SK-N-SH treated with all-trans-retinoic acid at 6 μM for 48 hours (cell line): Measurements from ENCODE around the gene LY9.

Experiments used
- ARNTL ChIP-seq: fragments of 450-650 bp; formaldehyde crosslinking; IDR thresholded peaks from 2 replicates; pipeline ENCODE4 v1.5.0; 2020; ENCODE audit warnings: low read depth, mild to moderate bottlenecking, moderate library complexity, borderline replicate concordance
- RARB ChIP-seq: fragments of 250-450 bp; sonication (Bioruptor Pico); IDR thresholded peaks from 2 replicates; pipeline ENCODE4 v1.8.0; 2021; ENCODE audit warnings: mild to moderate bottlenecking, moderate library complexity
- SNAI2 ChIP-seq: fragments of 250-450 bp; sonication (Bioruptor Pico); IDR thresholded peaks from 2 replicates; pipeline ENCODE4 v1.5.0; 2020; ENCODE audit warnings: mild to moderate bottlenecking, moderate library complexity
- ZFP30 ChIP-seq: fragments of 450-650 bp; formaldehyde crosslinking; IDR thresholded peaks from 2 replicates; pipeline ENCODE4 v1.5.0; 2022; ENCODE audit warnings: mild to moderate bottlenecking, moderate library complexity
- ZNF8 ChIP-seq: fragments of 450-650 bp; formaldehyde crosslinking; IDR thresholded peaks from 2 replicates; pipeline ENCODE4 v1.5.0; 2020; ENCODE audit warnings: mild to moderate bottlenecking, moderate library complexity
- TF ChIP-seq, protein P1 (sequence below): fragments of 250-450 bp; sonication (Bioruptor Pico); IDR thresholded peaks from 2 replicates; pipeline ENCODE4 v1.8.0; 2020; ENCODE audit warnings: mild to moderate bottlenecking, moderate library complexity, borderline replicate concordance
- TF ChIP-seq, protein P2 (sequence below): fragments of 250-450 bp; sonication (Bioruptor Pico); IDR thresholded peaks from 2 replicates; pipeline ENCODE4 v1.5.1; 2020; ENCODE audit warnings: low read depth, mild to moderate bottlenecking, moderate library complexity
- TF ChIP-seq, protein P3 (sequence below): fragments of 250-450 bp; sonication (Bioruptor Pico); IDR thresholded peaks from 2 replicates; pipeline ENCODE4 v1.5.1; 2021; ENCODE audit warnings: mild to moderate bottlenecking, moderate library complexity

GRCh38 chr1:160795951-160796383, at the start of gene LY9:
- TF ChIP-seq, protein P1, sequence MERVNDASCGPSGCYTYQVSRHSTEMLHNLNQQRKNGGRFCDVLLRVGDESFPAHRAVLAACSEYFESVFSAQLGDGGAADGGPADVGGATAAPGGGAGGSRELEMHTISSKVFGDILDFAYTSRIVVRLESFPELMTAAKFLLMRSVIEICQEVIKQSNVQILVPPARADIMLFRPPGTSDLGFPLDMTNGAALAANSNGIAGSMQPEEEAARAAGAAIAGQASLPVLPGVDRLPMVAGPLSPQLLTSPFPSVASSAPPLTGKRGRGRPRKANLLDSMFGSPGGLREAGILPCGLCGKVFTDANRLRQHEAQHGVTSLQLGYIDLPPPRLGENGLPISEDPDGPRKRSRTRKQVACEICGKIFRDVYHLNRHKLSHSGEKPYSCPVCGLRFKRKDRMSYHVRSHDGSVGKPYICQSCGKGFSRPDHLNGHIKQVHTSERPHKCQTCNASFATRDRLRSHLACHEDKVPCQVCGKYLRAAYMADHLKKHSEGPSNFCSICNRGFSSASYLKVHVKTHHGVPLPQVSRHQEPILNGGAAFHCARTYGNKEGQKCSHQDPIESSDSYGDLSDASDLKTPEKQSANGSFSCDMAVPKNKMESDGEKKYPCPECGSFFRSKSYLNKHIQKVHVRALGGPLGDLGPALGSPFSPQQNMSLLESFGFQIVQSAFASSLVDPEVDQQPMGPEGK (CRISPR knock-in tag): no peak
- no peak for TF ChIP-seq SNAI2 (CRISPR knock-in tag)
- TF ChIP-seq, protein P2, sequence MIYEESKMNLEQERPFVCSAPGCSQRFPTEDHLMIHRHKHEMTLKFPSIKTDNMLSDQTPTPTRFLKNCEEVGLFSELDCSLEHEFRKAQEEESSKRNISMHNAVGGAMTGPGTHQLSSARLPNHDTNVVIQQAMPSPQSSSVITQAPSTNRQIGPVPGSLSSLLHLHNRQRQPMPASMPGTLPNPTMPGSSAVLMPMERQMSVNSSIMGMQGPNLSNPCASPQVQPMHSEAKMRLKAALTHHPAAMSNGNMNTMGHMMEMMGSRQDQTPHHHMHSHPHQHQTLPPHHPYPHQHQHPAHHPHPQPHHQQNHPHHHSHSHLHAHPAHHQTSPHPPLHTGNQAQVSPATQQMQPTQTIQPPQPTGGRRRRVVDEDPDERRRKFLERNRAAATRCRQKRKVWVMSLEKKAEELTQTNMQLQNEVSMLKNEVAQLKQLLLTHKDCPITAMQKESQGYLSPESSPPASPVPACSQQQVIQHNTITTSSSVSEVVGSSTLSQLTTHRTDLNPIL: no peak
- TF ChIP-seq ARNTL (CRISPR knock-in tag): no peak
- TF ChIP-seq ZFP30 (CRISPR knock-in tag): no peak
- no peak for TF ChIP-seq RARB
- TF ChIP-seq, protein P3, sequence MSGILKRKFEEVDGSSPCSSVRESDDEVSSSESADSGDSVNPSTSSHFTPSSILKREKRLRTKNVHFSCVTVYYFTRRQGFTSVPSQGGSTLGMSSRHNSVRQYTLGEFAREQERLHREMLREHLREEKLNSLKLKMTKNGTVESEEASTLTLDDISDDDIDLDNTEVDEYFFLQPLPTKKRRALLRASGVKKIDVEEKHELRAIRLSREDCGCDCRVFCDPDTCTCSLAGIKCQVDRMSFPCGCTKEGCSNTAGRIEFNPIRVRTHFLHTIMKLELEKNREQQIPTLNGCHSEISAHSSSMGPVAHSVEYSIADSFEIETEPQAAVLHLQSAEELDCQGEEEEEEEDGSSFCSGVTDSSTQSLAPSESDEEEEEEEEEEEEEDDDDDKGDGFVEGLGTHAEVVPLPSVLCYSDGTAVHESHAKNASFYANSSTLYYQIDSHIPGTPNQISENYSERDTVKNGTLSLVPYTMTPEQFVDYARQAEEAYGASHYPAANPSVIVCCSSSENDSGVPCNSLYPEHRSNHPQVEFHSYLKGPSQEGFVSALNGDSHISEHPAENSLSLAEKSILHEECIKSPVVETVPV (CRISPR knock-in tag): no peak
- no peak for TF ChIP-seq ZNF8
